Keratinocyte (primary cell): Measurements from ENCODE around the gene NAT10. TPM values are rescaled to one million over a fixed set of nuclear protein-coding genes. Genes with fewer than 3 reads are reported as not detected.

Experiments
- DNase-seq: peaks from one replicate; pipeline ENCODE4 v3.0.0-alpha.2; 2011; ENCODE audit warnings: low read depth, missing footprints, low spot score
- FAIRE-seq: peaks from 2 replicates; lab custom pipeline; 2011; peaks lifted over from hg19 to GRCh38; lab: Jason Lieb, UNC
- H2AFZ ChIP-seq: 2 replicates; pipeline ENCODE4 v1.6.0; 2012; ENCODE audit warnings: low read length, control low read depth, inconsistent platforms; ENCODE audit not compliant: control insufficient read depth
- H3K27ac ChIP-seq: 2 replicates; pipeline ENCODE4 v1.5.1; 2011; ENCODE audit warnings: low read length; ENCODE audit not compliant: control insufficient read depth, insufficient read depth
- H3K27me3 ChIP-seq: 3 replicates; pipeline ENCODE4 v1.6.0; 2011; ENCODE audit warnings: low read length; ENCODE audit not compliant: control insufficient read depth, insufficient read depth; ENCODE audit errors: extremely low read depth
- H3K36me3 ChIP-seq, 2 experiments: 2 replicates in 1 of 2; 3 replicates in 1 of 2; pipeline ENCODE4 v1.5.1; 2011; ENCODE audit warnings: low read length in 2 of 2, mild to moderate bottlenecking in 1 of 2; ENCODE audit not compliant: control insufficient read depth in 2 of 2, insufficient read depth in 2 of 2; ENCODE audit errors: extremely low read depth in 1 of 2
- H3K4me1 ChIP-seq: 3 replicates; pipeline ENCODE4 v1.5.1; 2011; ENCODE audit warnings: low read length; ENCODE audit not compliant: control insufficient read depth, insufficient read depth; ENCODE audit errors: extremely low read depth
- H3K4me2 ChIP-seq: 3 replicates; pipeline ENCODE4 v1.6.0; 2011; ENCODE audit warnings: low read depth, low read length; ENCODE audit not compliant: control insufficient read depth, insufficient read depth; ENCODE audit errors: extremely low read depth
- H3K4me3 ChIP-seq, 3 experiments: fragments of 200-600 bp in 1 of 3; sonication (generic) in 1 of 3; 2 replicates in 2 of 3; 3 replicates in 1 of 3; pipeline ENCODE4 v1.5.1; 2011 to 2016; ENCODE audit warnings: low read length in 3 of 3, mild to moderate bottlenecking in 3 of 3, control low read depth in 2 of 3, inconsistent platforms in 1 of 3, low read depth in 1 of 3, mixed read lengths in 1 of 3, mixed run types in 1 of 3, moderate library complexity in 1 of 3; ENCODE audit not compliant: control insufficient read depth in 2 of 3, insufficient read depth in 2 of 3; ENCODE audit errors: extremely low read depth in 1 of 3
- H3K79me2 ChIP-seq: 2 replicates; pipeline ENCODE4 v1.6.0; 2012; ENCODE audit warnings: low read length; ENCODE audit not compliant: control insufficient read depth, insufficient read depth
- H3K9ac ChIP-seq: 3 replicates; pipeline ENCODE4 v1.6.0; 2011; ENCODE audit warnings: low read length; ENCODE audit not compliant: control insufficient read depth, insufficient read depth; ENCODE audit errors: extremely low read depth
- H3K9me1 ChIP-seq: 3 replicates; pipeline ENCODE4 v1.6.0; 2011; ENCODE audit warnings: low read length; ENCODE audit not compliant: control insufficient read depth, insufficient read depth; ENCODE audit errors: extremely low read depth
- H3K9me3 ChIP-seq: 2 replicates; pipeline ENCODE4 v1.5.1; 2012; ENCODE audit warnings: low read depth, low read length; ENCODE audit not compliant: control insufficient read depth
- H4K20me1 ChIP-seq: 3 replicates; pipeline ENCODE4 v1.6.0; 2011; ENCODE audit warnings: low read length; ENCODE audit not compliant: control insufficient read depth, insufficient read depth; ENCODE audit errors: extremely low read depth
- EZH2 ChIP-seq: IDR thresholded peaks from one replicate; pipeline ENCODE4 v1.6.1; 2012; ENCODE audit warnings: inconsistent platforms, mild to moderate bottlenecking, low read length, moderate library complexity
- dilution Hi-C: fragments of 300-500 bp; cut with MboI; formaldehyde crosslinking; loops from one replicate; pipeline ENCODE4 v1.7.0; 2020; ENCODE audit warnings: low sequenced_read_pairs; ENCODE audit not compliant: extremely low pct_ligation_motif_present
- polyA plus RNA-seq, 5 experiments: library from polyadenylated mRNA; depleted of rRNA in 3 of 5; stranded (reverse) in 3 of 5; stranded (forward) in 1 of 5; unstranded in 1 of 5; fragments of >200 nt; gene quantifications; 1 replicate in 1 of 5; 2 replicates in 3 of 5; 3 replicates in 1 of 5; pipeline versions ENCODE4 v1.2.1 to v1.2.3, GENCODE V29; 2011 to 2012; ENCODE audit warnings: missing spikeins in 2 of 5, low read depth in 1 of 5, low replicate concordance in 1 of 5
- TF ChIP-seq, protein P1 (sequence below), 3 experiments: IDR thresholded peaks in 1 of 3; conservative IDR thresholded peaks in 1 of 3; optimal IDR thresholded peaks in 1 of 3; 2 replicates in 2 of 3; 3 replicates in 1 of 3; pipeline versions ENCODE3 to v1.5.1; 2011; ENCODE audit warnings: low read length in 3 of 3, mild to moderate bottlenecking in 3 of 3, moderate library complexity in 2 of 3, control low read depth in 1 of 3, inconsistent platforms in 1 of 3; ENCODE audit not compliant: insufficient read depth in 2 of 3; ENCODE audit errors: extremely low read depth in 1 of 3

NAT10 gene
- polyA plus RNA-seq, 1 donor (not counting 4 experiments of a cell fraction or from before 2014, with no cell fraction given) = 44.0 TPM

DNA sequence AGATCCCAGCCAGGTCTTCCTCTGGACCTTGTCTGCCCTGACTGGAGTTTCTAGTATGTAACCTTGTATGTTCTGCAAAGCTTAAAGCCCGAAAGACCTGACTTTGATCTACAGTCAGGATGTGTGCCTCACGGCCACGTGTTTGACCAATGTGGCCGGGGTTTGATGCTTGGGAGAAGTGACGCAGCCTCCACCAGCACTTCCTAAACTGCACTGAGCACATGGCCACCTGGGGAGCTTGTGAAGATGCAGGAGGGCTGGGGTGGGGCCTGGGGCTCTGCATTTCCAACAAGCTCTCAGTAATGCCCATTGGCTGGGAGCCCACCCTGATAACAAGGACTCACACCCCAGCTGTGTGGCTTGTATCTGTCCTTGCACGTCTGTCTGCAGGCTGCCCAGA lies 53.2 kb downstream of the NAT10 start:
- TF ChIP-seq EZH2 = no peak
- TF ChIP-seq, protein P1, sequence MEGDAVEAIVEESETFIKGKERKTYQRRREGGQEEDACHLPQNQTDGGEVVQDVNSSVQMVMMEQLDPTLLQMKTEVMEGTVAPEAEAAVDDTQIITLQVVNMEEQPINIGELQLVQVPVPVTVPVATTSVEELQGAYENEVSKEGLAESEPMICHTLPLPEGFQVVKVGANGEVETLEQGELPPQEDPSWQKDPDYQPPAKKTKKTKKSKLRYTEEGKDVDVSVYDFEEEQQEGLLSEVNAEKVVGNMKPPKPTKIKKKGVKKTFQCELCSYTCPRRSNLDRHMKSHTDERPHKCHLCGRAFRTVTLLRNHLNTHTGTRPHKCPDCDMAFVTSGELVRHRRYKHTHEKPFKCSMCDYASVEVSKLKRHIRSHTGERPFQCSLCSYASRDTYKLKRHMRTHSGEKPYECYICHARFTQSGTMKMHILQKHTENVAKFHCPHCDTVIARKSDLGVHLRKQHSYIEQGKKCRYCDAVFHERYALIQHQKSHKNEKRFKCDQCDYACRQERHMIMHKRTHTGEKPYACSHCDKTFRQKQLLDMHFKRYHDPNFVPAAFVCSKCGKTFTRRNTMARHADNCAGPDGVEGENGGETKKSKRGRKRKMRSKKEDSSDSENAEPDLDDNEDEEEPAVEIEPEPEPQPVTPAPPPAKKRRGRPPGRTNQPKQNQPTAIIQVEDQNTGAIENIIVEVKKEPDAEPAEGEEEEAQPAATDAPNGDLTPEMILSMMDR (optimal IDR thresholded peaks at IDR 0.05 in 1 of 3, IDR thresholded peaks at IDR 0.05 in 1 of 3, conservative IDR thresholded peaks at IDR 0.05 in 1 of 3; ENCODE audit: extremely low read depth in 1 of 3, insufficient read depth in 2 of 3, low read length in 3 of 3) = no peak
- H3K27me3 ChIP-seq = no peaks in the 10 kb centered on the region
- H3K4me2 ChIP-seq = no peak overlapping the region
- no peaks in the 10 kb centered on the region for H3K9me1 ChIP-seq
- no peaks in the 10 kb centered on the region for H3K79me2 ChIP-seq
- H3K9ac ChIP-seq = no peak overlapping the region
- H3K27ac ChIP-seq = no peak overlapping the region
- H3K36me3 ChIP-seq = peaks cover 7 to 9% of the 10 kb centered on the region in 2 experiments
- H3K4me3 ChIP-seq = no peak overlapping the region
- no peaks in the 10 kb centered on the region for H3K9me3 ChIP-seq
- no peak for DNase-seq
- FAIRE-seq = no peak
- H3K4me1 ChIP-seq = no peaks in the 10 kb centered on the region
- no peaks in the 10 kb centered on the region for H4K20me1 ChIP-seq
- no peak overlapping the region for H2AFZ ChIP-seq
- dilution Hi-C loops = no loop called here

DNA sequence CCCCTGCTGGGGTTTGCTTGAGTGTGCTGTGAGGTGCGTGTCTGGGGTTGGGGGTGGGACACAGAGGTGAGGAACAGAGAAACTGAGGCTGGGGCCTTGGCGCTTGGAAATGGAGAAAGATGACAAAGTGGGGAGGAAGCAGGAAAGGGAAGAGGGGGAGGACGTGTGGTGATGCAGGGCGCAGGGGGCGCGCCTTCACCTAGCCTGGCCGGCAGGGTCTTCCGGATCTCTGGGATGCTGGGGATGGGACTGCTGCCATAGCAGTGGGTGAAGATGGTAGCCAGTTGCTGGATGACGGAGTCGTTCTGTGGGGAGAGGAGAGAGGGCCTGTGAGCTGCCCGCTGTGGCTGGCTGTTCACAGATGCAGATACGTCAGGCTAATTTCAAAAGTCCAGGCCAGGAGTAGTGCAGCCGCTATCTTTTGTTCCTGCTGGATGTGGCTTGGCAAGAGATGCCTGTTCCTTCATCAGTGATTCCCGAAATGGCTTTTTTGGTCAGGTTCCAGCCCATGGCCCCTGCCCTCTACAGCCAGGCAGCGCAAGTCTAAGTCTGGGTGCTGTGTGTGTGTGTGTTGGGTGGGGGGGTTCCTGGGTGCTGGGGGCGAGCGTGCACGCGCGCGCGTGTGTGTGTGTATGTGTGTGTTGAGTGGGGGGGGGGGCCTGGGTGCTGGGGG lies 54.8 kb downstream of the NAT10 start:
- Histone ChIP-seq H3K9ac (no peak overlapping the region), H3K4me2 (no peak overlapping the region), H3K79me2 (no peaks in the 10 kb centered on the region), H3K27ac (no peak overlapping the region), H4K20me1 (no peaks in the 10 kb centered on the region), H3K4me3 (no peak overlapping the region), H3K9me1 (no peaks in the 10 kb centered on the region), H3K27me3 (no peaks in the 10 kb centered on the region), H3K4me1 (no peaks in the 10 kb centered on the region), H3K9me3 (no peaks in the 10 kb centered on the region), H3K36me3 (peaks cover 5 to 6% of the 10 kb centered on the region in 2 experiments), H2AFZ (no peak overlapping the region)
- DNase-seq (no peak), FAIRE-seq (no peak)
- dilution Hi-C loops = no loop called here
- no peak for TF ChIP-seq EZH2
- TF ChIP-seq, protein P1 (optimal IDR thresholded peaks at IDR 0.05 in 1 of 3, IDR thresholded peaks at IDR 0.05 in 1 of 3, conservative IDR thresholded peaks at IDR 0.05 in 1 of 3; ENCODE audit: extremely low read depth in 1 of 3, insufficient read depth in 2 of 3, low read length in 3 of 3) = no peak
